Activated CD4-positive, alpha-beta memory T cell treated with anti-CD3 and anti-CD28 coated beads for 36 hours (primary cell): ENCODE data around the gene ELAVL2. TPM values are rescaled to one million over a fixed set of nuclear protein-coding genes. Genes with fewer than 3 reads are reported as not detected.

Source experiments
- CTCF ChIA-PET: fragments of 350-600 bp; sonication (Branson Sonifier 250); formaldehyde crosslinking; loops from one replicate; lab custom pipeline; 2021; ENCODE audit warnings: antibody characterized with exemption, inconsistent platforms; lab: Charles Lee
- POLR2A ChIA-PET: fragments of 350-600 bp; sonication (Branson Sonifier 250); formaldehyde crosslinking; loops from one replicate; lab custom pipeline; 2021; ENCODE audit warnings: antibody characterized with exemption; lab: Charles Lee
- DNase-seq: peaks from one replicate; pipeline ENCODE4 v3.0.0-alpha.2; 2020
- H3K27ac Mint-ChIP-seq: one replicate; pipeline ENCODE4 v1.8.0; 2021; ENCODE audit warnings: mixed read lengths
- H3K27me3 Mint-ChIP-seq: one replicate; pipeline ENCODE4 v1.8.0; 2021; ENCODE audit warnings: mixed read lengths
- H3K36me3 Mint-ChIP-seq: one replicate; pipeline ENCODE4 v1.8.0; 2021; ENCODE audit warnings: mixed read lengths
- H3K4me1 Mint-ChIP-seq: one replicate; pipeline ENCODE4 v1.8.0; 2021; ENCODE audit warnings: low read depth, mixed read lengths
- H3K4me3 Mint-ChIP-seq: one replicate; pipeline ENCODE4 v1.8.0; 2021; ENCODE audit warnings: mild to moderate bottlenecking, mixed read lengths
- H3K9me3 Mint-ChIP-seq: one replicate; pipeline ENCODE4 v1.8.0; 2021; ENCODE audit warnings: mixed read lengths
- intact Hi-C: fragments of 100-400 bp; cut with micrococcal nuclease; formaldehyde crosslinking; loops from one replicate; pipeline ENCODE4 v1.15.1; 2023
- total RNA-seq, 2 experiments: library from RNA; stranded (reverse); gene quantifications; one replicate each; pipeline ENCODE4 v1.2.3, GENCODE V29; 2021

Gene ELAVL2
- total RNA-seq, 2 experiments from 2014 or later: not detected

DNA sequence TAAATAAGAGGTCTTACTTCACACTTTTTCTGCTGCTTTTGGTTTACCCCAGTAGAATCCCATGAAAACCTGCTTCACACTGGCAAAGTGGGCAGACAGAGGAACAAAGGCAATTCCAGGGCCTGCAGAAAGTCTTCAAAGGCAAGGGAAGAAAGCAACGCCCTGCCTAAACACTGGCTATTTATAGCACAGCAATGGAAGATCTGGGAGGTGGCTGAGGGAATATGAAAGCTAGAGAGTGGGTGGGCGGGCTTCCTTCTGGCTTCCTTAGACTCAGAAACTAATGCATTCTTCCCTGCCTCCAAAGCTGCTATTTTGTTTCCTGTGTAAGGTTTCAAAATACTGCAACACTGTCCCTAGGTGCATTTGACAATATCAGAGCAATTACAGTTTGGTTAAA lies 46.8 kb downstream of the ELAVL2 start:
- no peak overlapping the region for H3K27ac Mint-ChIP-seq
- no peak for DNase-seq
- no peak overlapping the region for H3K4me3 Mint-ChIP-seq
- POLR2A ChIA-PET: no interaction called here
- peaks cover 8% of the 10 kb centered on the region for H3K9me3 Mint-ChIP-seq
- H3K36me3 Mint-ChIP-seq: no peaks in the 10 kb centered on the region
- CTCF ChIA-PET: no interaction called here
- H3K4me1 Mint-ChIP-seq: no peaks in the 10 kb centered on the region
- no peaks in the 10 kb centered on the region for H3K27me3 Mint-ChIP-seq
- intact Hi-C loops: no loop called here

- H3K27me3 Mint-ChIP-seq: no peaks in the 10 kb centered on the region
- ChIA-PET CTCF (no interaction called here), POLR2A (no interaction called here)
- peaks cover 6% of the 10 kb centered on the region for H3K9me3 Mint-ChIP-seq
- H3K4me3 Mint-ChIP-seq: no peak overlapping the region
- DNase-seq: no peak
- intact Hi-C loops: no loop called here
- H3K4me1 Mint-ChIP-seq: no peaks in the 10 kb centered on the region
- no peak overlapping the region for H3K27ac Mint-ChIP-seq
- H3K36me3 Mint-ChIP-seq: no peaks in the 10 kb centered on the region
Observed at GRCh38 chr9:23777328-23777727, 48.7 kb downstream of the ELAVL2 start.

DNA sequence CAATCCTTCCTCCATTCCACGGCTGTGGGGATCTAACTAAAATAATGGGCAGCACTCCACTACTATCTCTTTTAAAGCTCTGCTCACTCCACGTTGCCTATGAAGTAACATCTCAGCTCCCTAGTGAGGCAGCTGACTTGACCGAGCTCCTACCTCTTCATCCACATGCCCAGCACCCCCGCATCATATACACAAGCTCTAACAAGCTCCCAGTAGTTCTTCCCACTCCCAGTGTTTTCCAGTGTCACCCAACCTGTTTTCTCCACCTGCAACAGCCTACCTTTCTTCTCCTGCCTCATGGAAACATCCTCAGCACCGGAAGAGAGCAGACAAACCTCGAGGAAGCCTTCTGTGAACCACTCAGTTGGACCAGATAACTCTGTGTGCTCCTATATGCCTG lies 50.5 kb downstream of the ELAVL2 start:
- POLR2A ChIA-PET: interaction anchor here (0.6 kb wide), 1 partner anchor 135 kb away, joined by 5 read pairs; no protein-coding TSS in a partner anchor
- intact Hi-C loops: no loop called here

GRCh38 chr9:23774266-23774665 lies 51.8 kb downstream of the ELAVL2 start:
- no peak overlapping the region for H3K27ac Mint-ChIP-seq
- intact Hi-C loops: no loop called here
- H3K36me3 Mint-ChIP-seq: no peaks in the 10 kb centered on the region
- DNase-seq: no peak
- H3K27me3 Mint-ChIP-seq: no peaks in the 10 kb centered on the region
- no peak overlapping the region for H3K4me3 Mint-ChIP-seq
- ChIA-PET POLR2A (no interaction called here), CTCF (no interaction called here)
- H3K9me3 Mint-ChIP-seq: peaks cover 10% of the 10 kb centered on the region
- H3K4me1 Mint-ChIP-seq: no peaks in the 10 kb centered on the region

More for the DNA sequence above, 50.5 kb downstream of the ELAVL2 start:
- no peak for DNase-seq
- no peak overlapping the region for H3K27ac Mint-ChIP-seq
- no peaks in the 10 kb centered on the region for H3K4me1 Mint-ChIP-seq
- CTCF ChIA-PET: no interaction called here
- peaks cover 10% of the 10 kb centered on the region for H3K9me3 Mint-ChIP-seq
- H3K4me3 Mint-ChIP-seq: no peak overlapping the region
- H3K27me3 Mint-ChIP-seq: no peaks in the 10 kb centered on the region
- H3K36me3 Mint-ChIP-seq: no peaks in the 10 kb centered on the region

- Mint-ChIP-seq H3K9me3 (peaks cover 10% of the 10 kb centered on the region), H3K4me3 (no peak overlapping the region), H3K4me1 (no peaks in the 10 kb centered on the region), H3K27me3 (no peaks in the 10 kb centered on the region), H3K27ac (no peak overlapping the region), H3K36me3 (no peaks in the 10 kb centered on the region)
- POLR2A ChIA-PET: no interaction called here
- DNase-seq: no peak
- intact Hi-C loops: no loop called here
- CTCF ChIA-PET: interaction anchor here (0.6 kb wide), 1 partner anchor 14 kb away, joined by 3 read pairs; no protein-coding TSS in a partner anchor
Observed at GRCh38 chr9:23772385-23772783, 53.7 kb downstream of the ELAVL2 start.

DNA sequence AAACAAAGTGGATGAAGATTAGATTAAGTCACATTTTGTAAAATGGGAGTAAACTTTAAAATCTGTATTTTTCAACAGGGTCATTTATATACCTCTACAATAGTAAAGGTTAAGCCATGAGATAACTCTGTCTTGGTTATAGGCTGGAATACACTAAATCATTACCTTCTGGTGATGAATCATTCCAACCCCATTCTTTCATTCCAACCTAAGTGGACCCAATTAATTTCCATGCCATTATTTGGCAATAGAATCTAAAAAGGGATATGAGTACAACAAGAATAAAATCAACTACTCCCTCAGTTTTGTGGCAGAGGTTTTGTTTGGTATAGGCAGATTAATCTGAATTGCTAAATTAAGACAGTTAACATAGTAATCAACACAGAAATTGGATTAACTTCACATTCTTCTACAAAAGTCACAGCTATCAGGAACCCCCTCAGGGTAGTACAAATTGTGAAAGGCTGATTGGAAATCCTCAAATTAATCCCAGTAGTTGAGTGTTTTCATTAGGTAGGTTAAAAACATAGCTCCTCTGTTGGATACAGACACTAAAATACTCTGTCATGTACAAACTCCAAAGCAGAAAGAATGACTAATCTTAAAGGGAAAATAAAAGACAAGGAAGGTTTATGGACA lies 54.2 kb downstream of the ELAVL2 start:
- intact Hi-C loops: no loop called here
- H3K36me3 Mint-ChIP-seq: no peaks in the 10 kb centered on the region
- ChIA-PET CTCF (interaction anchor here (0.6 kb wide), 1 partner anchor 14 kb away, joined by 3 read pairs; no protein-coding TSS in a partner anchor), POLR2A (no interaction called here)
- H3K9me3 Mint-ChIP-seq: peaks cover 10% of the 10 kb centered on the region
- H3K4me1 Mint-ChIP-seq: no peaks in the 10 kb centered on the region
- H3K27ac Mint-ChIP-seq: no peak overlapping the region
- no peak for DNase-seq
- H3K4me3 Mint-ChIP-seq: no peak overlapping the region
- no peaks in the 10 kb centered on the region for H3K27me3 Mint-ChIP-seq

DNA sequence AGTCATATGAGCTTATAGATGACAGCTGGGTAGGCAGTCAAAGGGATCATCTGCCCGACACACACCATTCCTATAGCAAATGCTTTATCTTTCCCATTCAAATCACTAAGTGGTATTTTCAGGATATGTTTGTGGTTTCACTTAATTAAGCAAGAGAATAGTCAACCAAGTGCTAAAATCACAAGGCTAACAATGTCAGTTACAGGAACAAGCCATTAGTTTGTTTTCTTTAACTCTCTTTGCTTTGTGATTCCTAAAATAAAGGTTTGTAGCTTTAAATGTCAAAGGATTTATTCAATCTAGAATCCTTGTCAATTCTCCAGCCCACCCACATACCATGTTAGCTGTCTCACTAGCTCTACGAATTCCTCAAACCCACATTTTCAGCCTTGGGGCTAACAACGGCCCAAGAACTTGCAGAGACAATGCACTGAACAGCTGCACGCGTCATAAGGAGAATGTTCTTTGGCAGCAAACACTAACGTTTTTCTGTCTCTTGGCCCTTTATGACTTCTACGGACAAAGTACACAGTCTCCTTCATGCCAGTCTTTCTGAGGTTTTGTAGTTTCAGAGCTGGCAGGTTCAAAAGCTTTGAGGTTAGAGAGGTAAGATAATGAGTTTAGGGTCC lies 56.6 kb downstream of the ELAVL2 start:
- POLR2A ChIA-PET: no interaction called here
- Mint-ChIP-seq H3K4me3 (no peak overlapping the region), H3K36me3 (no peaks in the 10 kb centered on the region), H3K27me3 (no peaks in the 10 kb centered on the region), H3K9me3 (peaks cover 3% of the 10 kb centered on the region), H3K27ac (no peak overlapping the region), H3K4me1 (no peaks in the 10 kb centered on the region)
- intact Hi-C loops: no loop called here
- CTCF ChIA-PET: no interaction called here
- DNase-seq: no peak

DNA sequence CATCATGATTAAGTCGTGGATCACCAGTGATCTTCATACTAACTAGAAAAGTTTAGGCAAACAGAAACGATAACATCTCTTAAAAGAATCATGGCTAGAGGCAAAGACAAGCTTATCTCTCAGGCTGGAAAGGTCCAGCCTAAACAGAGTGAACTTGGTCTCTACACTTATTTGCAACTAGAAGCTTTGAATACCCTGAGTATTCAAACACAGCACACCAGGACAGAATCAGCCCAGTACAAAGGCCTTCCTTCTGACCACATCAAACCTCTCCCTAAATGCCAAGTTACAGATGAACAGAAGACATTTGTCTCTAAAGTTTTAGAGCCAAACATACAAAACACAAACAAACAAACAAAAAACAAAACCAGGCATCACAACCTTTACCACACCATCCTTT lies 57.2 kb downstream of the ELAVL2 start:
- H3K36me3 Mint-ChIP-seq: no peaks in the 10 kb centered on the region
- POLR2A ChIA-PET: no interaction called here
- CTCF ChIA-PET: interaction anchor here (0.5 kb wide), 1 partner anchor 175 kb away, joined by 3 read pairs; no protein-coding TSS in a partner anchor

DNA sequence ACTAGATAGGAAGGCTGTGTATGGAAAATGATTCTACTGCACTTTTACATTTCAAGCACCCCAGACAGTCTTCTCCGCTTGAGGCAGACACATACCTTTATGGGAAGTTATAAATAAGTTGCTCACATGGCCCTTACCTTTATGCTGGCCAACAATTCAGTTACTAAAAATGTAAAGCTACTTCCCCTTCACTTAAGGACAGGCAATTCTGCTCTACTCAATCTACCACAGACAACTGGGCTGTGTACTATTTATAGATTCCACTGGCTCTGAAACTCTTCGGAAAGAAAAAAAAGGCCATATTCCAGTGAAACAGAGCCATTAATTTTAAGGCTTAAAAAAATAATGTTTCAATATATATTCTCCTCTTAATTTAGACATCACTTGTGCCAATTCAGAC lies 59.4 kb downstream of the ELAVL2 start:
- no peaks in the 10 kb centered on the region for H3K4me1 Mint-ChIP-seq
- no peak overlapping the region for H3K4me3 Mint-ChIP-seq
- POLR2A ChIA-PET: no interaction called here
- H3K27ac Mint-ChIP-seq: no peak overlapping the region
- H3K27me3 Mint-ChIP-seq: no peaks in the 10 kb centered on the region
- CTCF ChIA-PET: interaction anchor here (0.5 kb wide), 1 partner anchor 746 kb away, joined by 3 read pairs; no protein-coding TSS in a partner anchor
- no peak for DNase-seq
- intact Hi-C loops: no loop called here
- H3K9me3 Mint-ChIP-seq: peaks cover 3% of the 10 kb centered on the region
- H3K36me3 Mint-ChIP-seq: no peaks in the 10 kb centered on the region

More for the DNA sequence above, 57.2 kb downstream of the ELAVL2 start:
- intact Hi-C loops: no loop called here
- no peaks in the 10 kb centered on the region for H3K27me3 Mint-ChIP-seq
- no peaks in the 10 kb centered on the region for H3K4me1 Mint-ChIP-seq
- peaks cover 3% of the 10 kb centered on the region for H3K9me3 Mint-ChIP-seq
- H3K27ac Mint-ChIP-seq: no peak overlapping the region
- H3K4me3 Mint-ChIP-seq: no peak overlapping the region
- DNase-seq: no peak

DNA sequence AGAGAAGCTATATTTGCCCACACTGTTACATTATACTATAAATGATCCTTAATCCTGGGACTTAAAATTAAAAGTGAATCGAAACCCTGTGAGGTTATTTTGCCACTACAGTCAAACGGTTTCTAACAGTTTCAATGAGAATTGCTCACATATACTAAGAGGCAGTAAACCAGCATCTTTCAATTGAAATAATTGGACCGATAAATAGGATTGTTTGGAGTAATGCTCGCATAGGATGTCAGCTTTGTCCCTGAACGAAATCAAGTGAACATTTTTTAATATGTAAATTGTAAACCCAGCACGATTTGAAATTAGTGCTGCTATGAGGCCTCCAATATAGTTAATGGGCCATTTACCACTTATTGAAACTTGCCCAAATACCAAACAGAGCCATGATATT lies 60.5 kb downstream of the ELAVL2 start:
- no peaks in the 10 kb centered on the region for H3K9me3 Mint-ChIP-seq
- intact Hi-C loops: no loop called here
- no peak overlapping the region for H3K27ac Mint-ChIP-seq
- H3K36me3 Mint-ChIP-seq: no peaks in the 10 kb centered on the region
- no peaks in the 10 kb centered on the region for H3K27me3 Mint-ChIP-seq
- no peaks in the 10 kb centered on the region for H3K4me1 Mint-ChIP-seq
- DNase-seq: no peak
- ChIA-PET POLR2A (no interaction called here), CTCF (no interaction called here)
- no peak overlapping the region for H3K4me3 Mint-ChIP-seq

- CTCF ChIA-PET: no interaction called here
- Mint-ChIP-seq H3K36me3 (no peaks in the 10 kb centered on the region), H3K9me3 (no peaks in the 10 kb centered on the region), H3K27ac (no peak overlapping the region), H3K4me3 (no peak overlapping the region), H3K27me3 (no peaks in the 10 kb centered on the region), H3K4me1 (no peaks in the 10 kb centered on the region)
- POLR2A ChIA-PET: no interaction called here
- intact Hi-C loops: no loop called here
- no peak for DNase-seq
Observed at GRCh38 chr9:23764219-23764618, 61.8 kb downstream of the ELAVL2 start.

- peaks cover 11% of the 10 kb centered on the region for H3K9me3 Mint-ChIP-seq
- no peaks in the 10 kb centered on the region for H3K27me3 Mint-ChIP-seq
- H3K4me1 Mint-ChIP-seq: no peaks in the 10 kb centered on the region
- intact Hi-C loops: no loop called here
- H3K36me3 Mint-ChIP-seq: no peaks in the 10 kb centered on the region
- DNase-seq: no peak
- no peak overlapping the region for H3K27ac Mint-ChIP-seq
- POLR2A ChIA-PET: no interaction called here
- CTCF ChIA-PET: no interaction called here
- H3K4me3 Mint-ChIP-seq: no peak overlapping the region
Observed at GRCh38 chr9:23754551-23754950, 71.5 kb downstream of the ELAVL2 start.

DNA sequence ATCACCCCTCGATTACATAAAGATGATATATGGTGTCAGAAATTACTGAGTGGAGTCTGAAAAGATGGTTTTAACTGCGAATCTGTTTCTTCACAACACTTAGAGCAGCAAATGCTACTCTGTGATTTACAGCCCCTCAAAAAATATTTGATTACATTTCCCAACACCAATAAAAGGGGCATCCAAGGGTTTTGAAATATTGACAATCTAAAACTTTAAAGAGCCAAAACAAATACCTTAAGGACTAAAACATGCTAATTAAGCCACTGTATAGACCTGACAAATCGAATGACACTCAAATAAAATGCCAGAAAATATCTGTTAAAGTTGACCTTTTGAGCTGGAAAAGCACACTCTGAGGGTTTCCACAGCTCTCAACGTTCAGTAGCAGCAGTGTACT lies 73.2 kb downstream of the ELAVL2 start:
- Mint-ChIP-seq H3K27ac (no peak overlapping the region), H3K36me3 (no peaks in the 10 kb centered on the region), H3K9me3 (peaks cover 11% of the 10 kb centered on the region), H3K4me1 (no peaks in the 10 kb centered on the region), H3K4me3 (no peak overlapping the region), H3K27me3 (no peaks in the 10 kb centered on the region)
- CTCF ChIA-PET: no interaction called here
- POLR2A ChIA-PET: no interaction called here
- intact Hi-C loops: no loop called here
- DNase-seq: no peak
